Stimulated activated naive CD8-positive, alpha-beta T cell treated with anti-CD3 and anti-CD28 coated beads, Interleukin-15, Interleukin-2, amounts not matched to agents 100 ng/mL and 50 ng/mL, for 24 hours (primary cell): ENCODE data around the gene IGF2.
A peak's percentile ranks its signal among the peaks of the same experiment; 100 is the strongest.

ENCODE experiments used
- H3K27ac Mint-ChIP-seq: one replicate; pipeline ENCODE4 v1.8.0; 2021; ENCODE audit warnings: mild to moderate bottlenecking, mixed read lengths
- H3K27me3 Mint-ChIP-seq: one replicate; pipeline ENCODE4 v1.8.0; 2021; ENCODE audit warnings: mixed read lengths
- H3K36me3 Mint-ChIP-seq: one replicate; pipeline ENCODE4 v1.8.0; 2021; ENCODE audit warnings: low read depth, mixed read lengths
- H3K4me1 Mint-ChIP-seq: one replicate; pipeline ENCODE4 v1.8.0; 2021; ENCODE audit warnings: low read depth, mixed read lengths
- H3K4me3 Mint-ChIP-seq: one replicate; pipeline ENCODE4 v1.8.0; 2021; ENCODE audit warnings: mild to moderate bottlenecking, mixed read lengths
- H3K9me3 Mint-ChIP-seq: one replicate; pipeline ENCODE4 v1.8.0; 2021; ENCODE audit warnings: mixed read lengths

IGF2 gene

DNA sequence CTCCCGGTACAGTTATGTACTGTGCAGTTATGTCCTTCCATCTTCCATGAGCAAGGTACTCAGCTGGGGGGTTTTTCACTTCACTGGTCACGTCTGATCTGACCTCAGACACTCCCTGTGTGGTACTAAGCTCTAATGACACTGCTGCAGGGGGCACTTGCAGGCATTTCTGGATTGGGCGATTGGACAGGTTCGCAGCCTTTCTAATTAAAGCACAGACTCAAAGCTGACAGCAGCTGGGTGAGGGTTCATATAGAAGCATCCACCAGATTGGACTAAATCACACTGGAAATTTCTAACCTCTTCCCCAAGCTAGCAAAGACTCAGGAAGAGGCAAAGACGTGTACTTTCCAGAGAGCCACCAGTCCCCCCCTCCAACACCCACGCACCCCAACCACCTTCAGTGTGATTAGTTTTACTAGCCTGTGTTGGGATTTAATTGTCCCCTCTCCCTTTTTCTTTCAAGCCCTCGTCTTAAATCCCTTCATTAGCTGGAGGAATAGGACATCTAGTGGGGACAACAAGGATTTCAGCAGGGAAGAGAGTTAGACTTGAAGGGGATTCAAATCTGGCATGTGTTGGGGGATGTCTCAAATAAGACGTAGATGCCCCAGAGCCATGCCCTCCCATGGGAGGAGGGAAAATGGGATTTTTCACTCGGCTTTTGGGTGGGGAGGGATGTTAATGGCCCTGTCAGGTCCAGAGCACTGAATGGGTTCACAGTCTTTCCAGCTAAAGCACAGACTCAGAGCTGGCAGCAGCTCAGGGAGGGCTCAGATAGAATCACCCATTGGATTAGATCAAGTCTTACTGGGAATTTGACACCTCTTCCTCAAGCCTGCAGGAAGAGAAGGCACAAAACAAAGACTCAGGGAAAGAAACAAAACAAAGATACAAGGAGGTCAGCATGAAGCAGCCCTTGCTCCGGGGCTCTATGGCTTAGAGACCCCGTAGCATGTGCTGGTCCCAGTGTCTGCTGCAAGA lies 11.0 kb upstream of the IGF2 start:
- Mint-ChIP-seq H3K4me1 (no peaks in the 10 kb centered on the region), H3K4me3 (no peak overlapping the region), H3K27ac (no peak overlapping the region), H3K27me3 (peaks cover 50% of the 10 kb centered on the region), H3K9me3 (no peaks in the 10 kb centered on the region), H3K36me3 (no peaks in the 10 kb centered on the region)

DNA sequence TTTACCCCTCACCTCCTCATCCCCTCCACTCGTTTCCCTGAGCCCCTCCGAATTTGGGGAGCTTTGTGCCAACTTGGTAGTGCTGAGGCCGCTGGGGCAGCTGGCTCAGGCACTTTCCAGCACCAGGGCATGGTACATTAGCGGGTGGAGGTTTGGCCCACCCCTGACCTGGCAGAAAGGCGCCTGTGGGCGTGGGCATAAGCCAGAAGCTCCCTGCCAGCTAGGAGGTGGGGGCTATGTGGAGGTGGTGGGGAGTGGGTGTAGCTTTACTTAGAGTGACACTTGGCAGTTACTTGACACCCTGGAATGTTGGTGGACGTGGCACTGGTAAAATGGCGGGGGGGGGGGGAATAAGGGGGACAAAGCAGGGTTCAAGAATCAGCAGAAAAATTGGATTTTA lies 10.3 kb upstream of the IGF2 start:
- H3K9me3 Mint-ChIP-seq: no peaks in the 10 kb centered on the region
- H3K27ac Mint-ChIP-seq: no peak overlapping the region
- H3K36me3 Mint-ChIP-seq: no peaks in the 10 kb centered on the region
- peaks cover 57% of the 10 kb centered on the region for H3K27me3 Mint-ChIP-seq
- peaks cover 5% of the 10 kb centered on the region for H3K4me1 Mint-ChIP-seq
- no peak overlapping the region for H3K4me3 Mint-ChIP-seq

DNA sequence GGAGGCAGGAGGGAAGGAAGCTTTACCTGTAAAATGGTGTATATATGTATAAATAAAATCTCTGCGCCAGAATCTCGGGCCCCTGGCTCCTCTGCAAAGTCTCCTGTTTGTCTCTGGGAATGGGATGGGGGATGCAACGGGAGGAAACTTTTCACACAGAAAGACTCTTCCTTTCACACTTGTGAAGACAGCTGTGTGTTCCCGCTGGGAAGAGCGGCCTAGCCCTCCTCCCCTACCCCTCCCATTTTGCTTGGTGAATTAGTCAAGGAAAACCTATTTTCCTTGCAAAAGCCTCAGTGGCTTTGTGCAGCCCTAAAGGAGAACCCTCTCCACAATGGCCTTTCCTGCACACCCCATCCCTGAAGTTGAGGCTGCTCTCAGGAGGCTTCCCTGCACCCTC lies 9.4 kb upstream of the IGF2 start:
- H3K27ac Mint-ChIP-seq: no peak overlapping the region
- H3K4me3 Mint-ChIP-seq: no peak overlapping the region
- H3K36me3 Mint-ChIP-seq: no peaks in the 10 kb centered on the region
- no peaks in the 10 kb centered on the region for H3K9me3 Mint-ChIP-seq
- peaks cover 8% of the 10 kb centered on the region for H3K4me1 Mint-ChIP-seq
- H3K27me3 Mint-ChIP-seq: peaks cover 63% of the 10 kb centered on the region

DNA sequence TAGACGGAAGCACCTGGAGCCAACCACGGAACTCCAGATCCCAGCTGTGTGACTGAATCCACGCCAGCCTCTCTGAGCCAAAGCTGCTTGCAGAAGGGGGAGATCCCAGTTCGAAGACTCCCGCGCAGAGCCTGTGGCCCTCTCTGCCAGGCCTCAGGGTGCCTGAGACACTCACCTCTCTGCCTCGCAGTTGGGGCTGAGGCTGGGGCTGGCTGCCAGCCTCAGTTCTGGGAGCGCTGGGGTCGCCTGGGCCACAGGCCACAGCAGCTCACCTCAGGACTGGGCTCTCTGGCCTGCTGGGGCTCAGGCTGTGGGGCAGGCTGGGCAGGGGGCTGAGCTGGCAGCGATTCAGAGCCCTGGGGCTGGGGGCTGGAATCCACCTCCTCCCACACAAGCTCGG lies 8.2 kb upstream of the IGF2 start:
- no peaks in the 10 kb centered on the region for H3K36me3 Mint-ChIP-seq
- no peak overlapping the region for H3K4me3 Mint-ChIP-seq
- H3K9me3 Mint-ChIP-seq: no peaks in the 10 kb centered on the region
- no peak overlapping the region for H3K27ac Mint-ChIP-seq
- H3K27me3 Mint-ChIP-seq: peaks cover 72% of the 10 kb centered on the region
- H3K4me1 Mint-ChIP-seq: peaks cover 20% of the 10 kb centered on the region

DNA sequence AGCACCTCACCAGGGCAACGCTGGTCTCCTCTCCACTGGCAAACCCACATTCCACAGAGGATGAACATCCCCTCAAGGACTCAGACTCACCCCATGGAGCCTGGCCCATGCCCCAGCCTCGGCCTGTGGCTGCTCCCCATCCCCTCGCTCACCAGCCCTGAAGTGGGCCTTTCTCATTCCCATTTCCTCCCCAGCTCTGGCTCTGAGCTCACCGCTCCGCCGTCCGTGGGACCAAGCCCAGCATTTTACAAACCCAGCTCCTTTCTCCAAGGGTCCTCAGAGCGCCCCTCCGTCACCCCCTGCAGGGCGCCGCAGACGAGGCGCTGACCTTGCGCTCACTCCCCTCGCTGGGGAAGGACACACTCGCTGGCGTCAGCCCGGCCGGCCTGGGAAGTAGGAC lies 6.9 kb upstream of the IGF2 start:
- peaks cover 33% of the 10 kb centered on the region for H3K4me1 Mint-ChIP-seq
- peaks cover 84% of the 10 kb centered on the region for H3K27me3 Mint-ChIP-seq
- H3K27ac Mint-ChIP-seq: no peak overlapping the region
- H3K4me3 Mint-ChIP-seq: no peak overlapping the region
- no peaks in the 10 kb centered on the region for H3K9me3 Mint-ChIP-seq
- H3K36me3 Mint-ChIP-seq: no peaks in the 10 kb centered on the region

DNA sequence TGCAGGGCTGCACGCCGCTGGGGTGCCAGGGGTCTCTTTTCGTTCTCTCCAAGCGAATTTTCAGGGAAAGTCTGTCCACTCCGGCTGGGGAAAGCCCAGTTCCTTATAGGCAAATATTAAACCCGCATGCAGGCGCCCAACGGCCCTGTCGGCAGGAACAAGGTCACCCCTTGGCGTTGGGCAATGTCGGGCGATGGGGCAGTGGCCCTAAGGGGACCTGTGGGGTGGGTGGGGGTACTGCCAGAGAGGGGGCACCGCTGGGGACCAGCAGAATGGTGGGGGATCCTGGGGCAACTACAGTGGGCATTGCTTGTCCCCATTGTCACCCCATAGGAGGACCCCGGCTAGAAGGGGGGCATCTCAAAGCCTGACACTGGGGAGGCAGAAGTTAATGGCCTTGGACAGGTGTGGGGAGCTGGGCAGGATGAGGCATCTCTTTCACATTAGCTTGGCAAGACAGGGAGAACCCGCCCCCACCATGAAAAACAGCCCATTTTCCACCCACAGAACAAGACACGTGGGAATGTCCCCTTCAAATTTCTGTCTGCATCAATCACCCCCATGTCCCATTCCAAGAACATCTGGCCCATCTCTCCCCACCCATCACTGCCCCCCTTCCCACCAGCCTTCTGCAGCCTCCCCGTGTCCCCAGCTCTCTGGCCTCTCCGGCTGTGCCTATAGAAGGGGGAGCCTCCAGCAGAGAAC lies 5.5 kb upstream of the IGF2 start:
- no peaks in the 10 kb centered on the region for H3K9me3 Mint-ChIP-seq
- H3K36me3 Mint-ChIP-seq: no peaks in the 10 kb centered on the region
- H3K27me3 Mint-ChIP-seq: peaks cover 75% of the 10 kb centered on the region
- H3K4me1 Mint-ChIP-seq: peaks cover 34% of the 10 kb centered on the region
- H3K4me3 Mint-ChIP-seq: no peak overlapping the region
- H3K27ac Mint-ChIP-seq: no peak overlapping the region

DNA sequence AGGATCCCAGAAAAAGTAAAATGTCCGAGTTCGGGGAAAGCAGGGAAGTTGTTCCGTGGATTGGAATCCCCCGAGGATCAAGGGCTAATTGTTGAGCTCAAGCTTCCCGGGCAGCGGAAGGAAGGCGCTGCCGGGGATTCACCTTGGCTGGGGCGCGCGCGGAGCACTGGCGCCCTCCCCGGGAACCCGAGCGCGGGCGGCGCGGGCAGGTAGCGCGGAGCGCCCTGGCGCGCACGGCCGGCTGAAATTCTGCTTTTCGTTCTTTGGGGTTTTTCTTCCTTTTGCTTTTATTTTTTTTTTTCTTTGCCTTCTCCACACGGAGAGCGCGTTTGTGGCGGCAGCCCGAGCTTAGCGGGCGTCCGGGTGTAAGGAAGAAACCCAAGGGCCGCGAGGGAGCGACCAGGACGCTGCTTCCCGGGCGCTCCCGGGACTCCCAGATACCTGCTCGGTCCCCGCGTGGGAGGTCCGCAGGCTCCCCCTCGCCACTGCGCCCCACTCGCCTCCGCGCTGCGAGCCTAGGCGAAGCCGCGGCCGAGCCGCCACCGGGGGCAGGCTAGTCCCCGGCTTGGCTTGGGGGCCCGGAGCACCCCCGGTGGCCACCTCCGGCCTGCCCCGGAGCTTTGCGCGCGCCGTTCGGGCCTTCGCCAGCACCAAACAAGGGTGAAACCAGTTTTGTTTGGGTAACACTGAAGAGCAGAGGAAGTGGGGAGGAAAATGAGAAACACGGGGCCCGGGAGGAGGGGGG lies 4.8 kb upstream of the IGF2 start:
- H3K27me3 Mint-ChIP-seq: peaks cover 69% of the 10 kb centered on the region
- no peaks in the 10 kb centered on the region for H3K36me3 Mint-ChIP-seq
- H3K4me3 Mint-ChIP-seq: peak overlapping the region; percentile 53
- peaks cover 34% of the 10 kb centered on the region for H3K4me1 Mint-ChIP-seq
- no peak overlapping the region for H3K27ac Mint-ChIP-seq
- no peaks in the 10 kb centered on the region for H3K9me3 Mint-ChIP-seq

DNA sequence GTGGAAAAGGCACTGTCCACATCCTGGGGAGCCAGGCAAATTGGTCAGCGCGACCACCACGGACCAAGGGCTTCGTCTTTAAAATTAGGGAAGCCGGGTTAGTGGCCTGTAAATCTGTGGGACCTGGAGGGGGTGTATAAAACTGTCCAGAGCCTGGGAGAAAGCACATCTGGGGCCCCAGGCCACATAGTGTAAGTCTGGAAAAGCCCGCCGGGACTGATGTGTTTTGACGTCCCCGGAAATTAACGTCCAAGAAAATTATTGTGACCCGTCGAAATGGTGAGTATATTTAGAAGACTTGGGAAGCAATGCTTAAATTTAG lies 4.2 kb upstream of the IGF2 start:
- Mint-ChIP-seq H3K36me3 (no peaks in the 10 kb centered on the region), H3K9me3 (no peaks in the 10 kb centered on the region), H3K27me3 (peaks cover 66% of the 10 kb centered on the region), H3K4me1 (peaks cover 34% of the 10 kb centered on the region), H3K27ac (no peak overlapping the region), H3K4me3 (peak overlapping the region; percentile 53)

DNA sequence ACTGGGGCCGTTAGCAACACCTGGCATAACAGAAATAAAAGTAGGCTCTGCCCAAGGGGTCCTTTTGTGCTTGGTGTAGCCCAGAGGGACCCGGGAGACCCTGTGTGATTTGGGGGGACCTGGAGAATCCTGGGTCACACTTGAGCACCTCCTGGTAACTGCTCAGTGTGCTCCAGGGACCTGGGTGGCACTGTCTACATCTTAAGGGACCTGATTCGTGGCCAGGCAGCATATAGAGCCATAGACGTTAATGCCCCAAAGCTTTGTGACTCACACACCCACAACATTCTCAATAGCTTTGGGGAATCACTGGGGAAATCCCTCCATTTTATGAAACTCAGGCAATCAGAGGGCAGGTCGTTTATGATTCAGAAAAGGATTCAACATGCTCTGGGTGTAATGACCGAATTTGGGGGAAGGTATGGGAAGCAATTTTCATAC lies 3.6 kb upstream of the IGF2 start:
- Mint-ChIP-seq H3K27ac (peak overlapping the region; percentile 68), H3K4me3 (peak overlapping the region; percentile 60), H3K9me3 (no peaks in the 10 kb centered on the region), H3K4me1 (peaks cover 34% of the 10 kb centered on the region), H3K36me3 (no peaks in the 10 kb centered on the region), H3K27me3 (peaks cover 63% of the 10 kb centered on the region)

DNA sequence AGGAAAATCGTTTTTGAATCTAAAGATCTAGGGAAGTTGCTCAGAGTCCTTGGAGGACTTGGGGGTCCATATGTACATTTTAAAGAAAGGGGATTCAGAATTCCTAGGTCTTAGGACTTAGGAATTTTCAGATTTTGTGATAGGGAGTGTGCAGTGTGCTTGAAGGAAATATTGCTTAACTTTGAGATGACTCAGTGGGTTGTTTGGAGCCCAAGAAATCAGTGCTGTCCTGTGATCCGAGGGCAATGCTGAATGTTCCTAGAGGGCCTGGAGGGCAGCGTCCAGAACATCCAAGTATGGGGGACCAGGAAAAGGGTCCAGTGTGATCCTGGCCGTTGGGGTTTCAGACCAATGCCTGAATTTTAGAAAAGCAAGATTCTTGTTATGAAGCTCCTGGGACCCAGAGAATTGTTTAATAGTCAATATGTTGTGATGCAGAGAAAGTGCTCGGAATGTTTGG lies 3.1 kb upstream of the IGF2 start:
- Mint-ChIP-seq H3K27ac (peak overlapping the region; percentile 68), H3K4me1 (peaks cover 34% of the 10 kb centered on the region), H3K9me3 (no peaks in the 10 kb centered on the region), H3K36me3 (no peaks in the 10 kb centered on the region), H3K4me3 (peak overlapping the region; percentile 4), H3K27me3 (peaks cover 66% of the 10 kb centered on the region)

DNA sequence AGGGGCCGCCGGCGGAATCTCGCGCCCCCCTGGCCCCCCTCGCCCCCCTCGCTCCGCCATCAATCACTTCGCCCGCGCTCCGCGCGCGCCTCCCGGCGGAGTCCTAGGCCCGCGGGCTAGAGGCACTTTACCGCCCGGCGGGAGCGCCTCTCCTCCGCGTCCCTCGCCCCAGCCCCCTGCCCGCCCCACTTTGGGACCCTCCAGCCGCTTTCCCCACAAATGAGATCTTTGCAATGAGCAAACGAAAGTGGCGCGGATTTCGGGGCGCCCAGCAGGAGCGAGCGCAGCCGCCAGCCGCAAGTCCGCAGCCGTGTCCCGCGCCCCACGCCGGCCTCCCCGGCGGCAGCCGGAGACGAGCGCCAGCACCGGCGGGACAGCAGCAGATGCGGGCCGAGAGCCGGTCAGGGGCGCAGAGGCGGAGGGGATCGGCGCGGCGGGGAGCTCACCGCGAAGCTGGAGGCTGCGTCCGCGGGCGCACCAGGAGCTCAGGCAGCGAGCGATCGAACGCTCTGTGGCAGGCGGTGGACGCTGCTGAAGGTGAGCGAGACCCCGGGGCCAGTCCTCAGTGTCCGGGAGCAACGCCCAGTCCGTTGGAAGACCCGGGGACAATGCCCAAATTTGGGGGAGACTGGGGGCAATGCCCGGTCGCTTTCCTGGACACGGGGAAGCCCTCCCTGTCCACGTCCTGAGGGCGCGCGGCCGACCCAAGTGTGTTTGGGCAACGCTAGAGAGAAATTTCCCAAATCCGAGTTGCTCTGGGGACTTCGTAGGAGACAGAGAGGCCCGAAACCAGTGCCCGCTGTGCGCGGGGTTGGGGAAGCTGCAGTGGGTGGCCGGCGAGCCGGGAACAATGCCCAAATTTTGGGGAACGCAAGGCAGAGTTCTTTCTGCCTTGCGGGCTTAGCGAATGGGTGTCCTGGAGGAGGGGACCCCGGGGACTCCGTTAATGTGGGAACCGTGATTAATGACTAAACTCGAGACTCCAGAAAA lies 1.5 kb upstream of the IGF2 start:
- Mint-ChIP-seq H3K4me1 (peaks cover 34% of the 10 kb centered on the region), H3K9me3 (no peaks in the 10 kb centered on the region), H3K27me3 (peaks cover 67% of the 10 kb centered on the region), H3K27ac (no peak overlapping the region), H3K4me3 (no peak overlapping the region), H3K36me3 (no peaks in the 10 kb centered on the region)

DNA sequence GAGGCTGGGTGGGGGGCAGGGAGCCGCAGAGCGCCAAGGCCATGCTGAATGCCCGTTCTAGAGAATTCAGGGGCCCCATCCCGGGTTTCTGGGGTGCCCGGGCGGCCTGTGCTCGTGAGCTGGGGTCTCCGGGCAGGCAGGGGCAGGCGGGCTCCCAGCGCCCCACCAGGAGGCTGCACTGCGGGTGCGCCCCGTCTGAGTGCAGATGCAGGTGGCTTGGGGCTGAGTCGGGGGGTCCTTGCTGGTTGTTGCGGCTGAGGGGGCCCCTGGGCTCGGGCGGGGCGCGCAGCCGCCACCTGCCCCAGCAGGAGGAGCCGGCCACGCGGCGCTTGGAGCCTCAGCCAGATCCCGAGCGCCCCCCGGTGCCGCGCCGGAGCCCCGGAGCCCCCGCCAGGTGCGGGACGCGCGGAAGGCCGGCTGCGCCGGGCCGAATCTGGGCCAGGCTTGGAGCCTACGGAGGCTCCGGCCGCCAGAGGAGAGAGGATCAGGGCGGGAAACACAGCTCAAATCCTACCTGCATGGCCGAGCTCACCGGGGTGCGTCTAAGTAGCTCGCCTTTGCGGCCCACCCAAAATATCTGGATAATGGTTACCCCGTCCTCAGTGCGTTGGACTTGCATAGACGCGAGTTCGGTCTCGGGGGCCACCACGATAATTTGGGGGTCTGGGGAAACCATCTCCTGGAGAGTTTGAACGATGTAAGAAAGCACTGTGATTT lies 590 bp upstream of the IGF2 start:
- H3K36me3 Mint-ChIP-seq: no peaks in the 10 kb centered on the region

DNA sequence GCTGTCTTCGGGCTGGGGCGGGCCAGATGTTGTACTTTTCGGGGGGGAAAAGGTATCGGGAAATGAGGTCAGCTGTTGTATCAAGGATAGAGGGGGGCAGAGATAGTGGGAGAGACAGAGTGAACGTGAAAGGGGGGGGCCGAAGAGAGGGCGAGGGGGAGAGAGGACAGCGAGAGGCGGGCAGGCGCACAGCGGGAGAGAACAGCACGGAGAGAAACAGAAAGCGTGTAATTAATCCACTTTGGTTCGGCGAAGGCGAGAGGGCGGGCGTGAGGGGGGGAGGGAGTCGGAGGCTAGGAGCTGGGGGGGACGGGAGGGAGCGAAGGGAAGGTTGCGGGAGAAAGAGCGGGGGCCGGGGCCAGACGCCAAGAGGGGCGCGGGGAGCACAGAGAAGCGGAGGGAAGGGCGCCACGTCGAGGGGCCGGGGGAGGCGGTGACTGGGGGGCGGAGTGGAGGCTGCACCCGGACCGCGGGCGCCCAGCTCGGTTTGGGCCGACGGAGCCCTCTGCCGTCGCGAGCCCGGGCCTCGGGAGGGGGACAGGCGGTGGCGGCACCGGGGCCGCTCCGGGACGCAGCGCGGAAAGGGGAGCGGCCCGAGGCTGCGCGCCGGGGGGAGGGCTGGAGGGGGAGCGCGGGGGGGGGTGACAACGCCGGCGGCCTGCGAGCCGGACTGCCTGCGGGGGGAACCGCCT lies 612 bp downstream of the IGF2 start:
- Mint-ChIP-seq H3K9me3 (no peaks in the 10 kb centered on the region), H3K27me3 (peaks cover 62% of the 10 kb centered on the region), H3K4me3 (no peak overlapping the region)

More for the DNA sequence above, 590 bp upstream of the IGF2 start:
- Mint-ChIP-seq H3K9me3 (no peaks in the 10 kb centered on the region), H3K4me3 (no peak overlapping the region), H3K4me1 (peaks cover 33% of the 10 kb centered on the region), H3K27me3 (peaks cover 67% of the 10 kb centered on the region), H3K27ac (no peak overlapping the region)

More for the DNA sequence above, 612 bp downstream of the IGF2 start:
- peaks cover 26% of the 10 kb centered on the region for H3K4me1 Mint-ChIP-seq
- no peak overlapping the region for H3K27ac Mint-ChIP-seq
- no peaks in the 10 kb centered on the region for H3K36me3 Mint-ChIP-seq
